Ishikawa (cell line): ENCODE results near the gene TLE1.

Experiments
- CEBPB ChIP-seq: IDR thresholded peaks from 2 replicates; pipeline ENCODE4 v1.6.1; 2012
- CREB1 ChIP-seq: IDR thresholded peaks from 2 replicates; pipeline ENCODE4 v1.6.1; 2012; ENCODE audit warnings: low read depth
- EGR1 ChIP-seq: IDR thresholded peaks from 2 replicates; pipeline ENCODE4 v1.6.1; 2012
- EP300 ChIP-seq: IDR thresholded peaks from 2 replicates; pipeline ENCODE4 v1.6.1; 2012; ENCODE audit warnings: borderline replicate concordance
- FOXM1 ChIP-seq: IDR thresholded peaks from 2 replicates; pipeline ENCODE4 v1.6.1; 2012; ENCODE audit warnings: low read depth, borderline replicate concordance
- NFIC ChIP-seq: IDR thresholded peaks from 2 replicates; pipeline ENCODE4 v1.6.1; 2012
- RAD21 ChIP-seq: IDR thresholded peaks from 2 replicates; pipeline ENCODE4 v1.6.1; 2012; ENCODE audit warnings: low read depth
- TAF1 ChIP-seq: IDR thresholded peaks from 2 replicates; pipeline ENCODE4 v1.6.1; 2012; ENCODE audit warnings: low read depth, mild to moderate bottlenecking
- TCF12 ChIP-seq: IDR thresholded peaks from 2 replicates; pipeline ENCODE4 v1.6.1; 2012; ENCODE audit warnings: low read depth
- TEAD4 ChIP-seq: IDR thresholded peaks from 2 replicates; pipeline ENCODE4 v1.6.1; 2012
- YY1 ChIP-seq: IDR thresholded peaks from 2 replicates; pipeline ENCODE4 v1.6.1; 2012; ENCODE audit warnings: low read depth
- ZBTB7A ChIP-seq: IDR thresholded peaks from 2 replicates; pipeline ENCODE4 v1.6.1; 2012; ENCODE audit warnings: low read depth
- TF ChIP-seq, protein P1 (sequence below): IDR thresholded peaks from 2 replicates; pipeline ENCODE4 v1.6.1; 2012
- TF ChIP-seq, protein P2 (sequence below): IDR thresholded peaks from 2 replicates; pipeline ENCODE4 v1.6.1; 2012; ENCODE audit warnings: low read depth, mild to moderate bottlenecking
- TF ChIP-seq, protein P3 (sequence below): IDR thresholded peaks from 2 replicates; pipeline ENCODE4 v1.6.1; 2012

Gene TLE1

DNA sequence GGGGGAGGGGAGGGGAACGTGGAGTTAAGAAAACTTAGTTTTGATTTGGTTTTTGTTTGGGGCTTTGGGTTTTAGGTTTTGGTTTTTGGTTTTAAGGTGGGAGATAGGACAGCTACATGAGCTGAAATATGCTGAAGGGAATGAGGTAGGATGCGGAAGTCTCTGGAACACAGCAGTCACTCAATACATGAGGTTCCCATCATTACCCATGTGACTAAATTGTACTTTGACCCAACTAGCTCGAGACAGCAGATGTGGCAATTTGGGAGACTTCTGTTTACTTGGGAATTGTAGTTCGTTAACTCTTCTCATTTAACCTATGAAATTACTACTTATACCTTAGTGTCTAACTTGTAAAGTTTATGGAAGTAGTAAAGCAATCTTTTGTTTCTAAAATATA is 124.2 kb downstream of the TLE1 start:
- TF ChIP-seq YY1 (no peak), CREB1 (no peak), TAF1 (no peak), TEAD4 (no peak), RAD21 (no peak)
- TF ChIP-seq, protein P1, sequence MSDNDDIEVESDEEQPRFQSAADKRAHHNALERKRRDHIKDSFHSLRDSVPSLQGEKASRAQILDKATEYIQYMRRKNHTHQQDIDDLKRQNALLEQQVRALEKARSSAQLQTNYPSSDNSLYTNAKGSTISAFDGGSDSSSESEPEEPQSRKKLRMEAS = no peak
- TF ChIP-seq, protein P2, sequence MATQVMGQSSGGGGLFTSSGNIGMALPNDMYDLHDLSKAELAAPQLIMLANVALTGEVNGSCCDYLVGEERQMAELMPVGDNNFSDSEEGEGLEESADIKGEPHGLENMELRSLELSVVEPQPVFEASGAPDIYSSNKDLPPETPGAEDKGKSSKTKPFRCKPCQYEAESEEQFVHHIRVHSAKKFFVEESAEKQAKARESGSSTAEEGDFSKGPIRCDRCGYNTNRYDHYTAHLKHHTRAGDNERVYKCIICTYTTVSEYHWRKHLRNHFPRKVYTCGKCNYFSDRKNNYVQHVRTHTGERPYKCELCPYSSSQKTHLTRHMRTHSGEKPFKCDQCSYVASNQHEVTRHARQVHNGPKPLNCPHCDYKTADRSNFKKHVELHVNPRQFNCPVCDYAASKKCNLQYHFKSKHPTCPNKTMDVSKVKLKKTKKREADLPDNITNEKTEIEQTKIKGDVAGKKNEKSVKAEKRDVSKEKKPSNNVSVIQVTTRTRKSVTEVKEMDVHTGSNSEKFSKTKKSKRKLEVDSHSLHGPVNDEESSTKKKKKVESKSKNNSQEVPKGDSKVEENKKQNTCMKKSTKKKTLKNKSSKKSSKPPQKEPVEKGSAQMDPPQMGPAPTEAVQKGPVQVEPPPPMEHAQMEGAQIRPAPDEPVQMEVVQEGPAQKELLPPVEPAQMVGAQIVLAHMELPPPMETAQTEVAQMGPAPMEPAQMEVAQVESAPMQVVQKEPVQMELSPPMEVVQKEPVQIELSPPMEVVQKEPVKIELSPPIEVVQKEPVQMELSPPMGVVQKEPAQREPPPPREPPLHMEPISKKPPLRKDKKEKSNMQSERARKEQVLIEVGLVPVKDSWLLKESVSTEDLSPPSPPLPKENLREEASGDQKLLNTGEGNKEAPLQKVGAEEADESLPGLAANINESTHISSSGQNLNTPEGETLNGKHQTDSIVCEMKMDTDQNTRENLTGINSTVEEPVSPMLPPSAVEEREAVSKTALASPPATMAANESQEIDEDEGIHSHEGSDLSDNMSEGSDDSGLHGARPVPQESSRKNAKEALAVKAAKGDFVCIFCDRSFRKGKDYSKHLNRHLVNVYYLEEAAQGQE = no peak
- TF ChIP-seq, protein P3, sequence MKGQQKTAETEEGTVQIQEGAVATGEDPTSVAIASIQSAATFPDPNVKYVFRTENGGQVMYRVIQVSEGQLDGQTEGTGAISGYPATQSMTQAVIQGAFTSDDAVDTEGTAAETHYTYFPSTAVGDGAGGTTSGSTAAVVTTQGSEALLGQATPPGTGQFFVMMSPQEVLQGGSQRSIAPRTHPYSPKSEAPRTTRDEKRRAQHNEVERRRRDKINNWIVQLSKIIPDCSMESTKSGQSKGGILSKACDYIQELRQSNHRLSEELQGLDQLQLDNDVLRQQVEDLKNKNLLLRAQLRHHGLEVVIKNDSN = no peak

DNA sequence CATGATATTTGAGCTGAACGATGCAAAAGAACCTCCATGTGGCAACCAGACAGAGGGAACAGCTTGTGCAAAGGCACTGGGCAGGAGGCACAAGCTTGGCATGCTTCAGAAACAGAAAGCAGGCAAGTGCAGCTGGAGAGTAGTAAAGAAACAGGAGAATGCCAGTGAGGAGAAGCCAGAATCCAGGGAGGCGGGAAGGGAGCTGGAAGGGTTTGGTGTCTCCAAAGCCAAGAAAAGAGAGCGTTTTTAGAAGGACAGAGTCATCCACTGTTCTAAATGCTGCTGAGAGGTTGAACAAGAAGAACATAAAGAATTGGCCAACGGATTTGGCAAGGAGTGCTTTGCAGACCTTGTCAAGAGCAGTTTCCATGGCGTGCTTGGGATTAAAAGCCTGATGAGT is 124.7 kb downstream of the TLE1 start:
- TF ChIP-seq CEBPB = no peak
- no peak for TF ChIP-seq TAF1
- no peak for TF ChIP-seq TCF12
- TF ChIP-seq EGR1 = no peak
- TF ChIP-seq, protein P2 = no peak
- no peak for TF ChIP-seq YY1
- TF ChIP-seq EP300 = no peak
- no peak for TF ChIP-seq RAD21

DNA sequence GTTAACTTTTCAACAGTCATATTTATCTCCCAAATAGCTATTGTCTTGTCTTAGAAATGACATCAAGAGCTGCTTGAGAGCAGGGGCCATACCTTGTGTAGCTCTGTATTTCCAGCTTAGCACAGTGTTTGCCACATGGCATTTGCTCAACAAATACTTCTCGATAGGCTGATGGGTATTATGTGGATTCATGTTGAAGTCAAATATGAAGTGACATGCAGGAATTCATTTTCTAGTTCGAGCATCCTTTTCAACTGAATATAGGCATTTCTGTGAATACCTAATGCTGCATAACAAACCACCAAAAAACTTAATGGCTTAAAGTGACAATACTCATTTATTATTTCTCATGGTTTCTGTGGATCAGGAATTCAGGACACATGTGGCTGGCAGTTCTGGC is 125.6 kb downstream of the TLE1 start:
- TF ChIP-seq, protein P3 = no peak
- TF ChIP-seq, protein P1 = no peak
- TF ChIP-seq TAF1 (no peak), RAD21 (no peak), EP300 (no peak), ZBTB7A (no peak), TCF12 (no peak), EGR1 (no peak), CREB1 (no peak), NFIC (no peak), TEAD4 (no peak), CEBPB (no peak), YY1 (no peak), FOXM1 (no peak)
- TF ChIP-seq, protein P2 = no peak

DNA sequence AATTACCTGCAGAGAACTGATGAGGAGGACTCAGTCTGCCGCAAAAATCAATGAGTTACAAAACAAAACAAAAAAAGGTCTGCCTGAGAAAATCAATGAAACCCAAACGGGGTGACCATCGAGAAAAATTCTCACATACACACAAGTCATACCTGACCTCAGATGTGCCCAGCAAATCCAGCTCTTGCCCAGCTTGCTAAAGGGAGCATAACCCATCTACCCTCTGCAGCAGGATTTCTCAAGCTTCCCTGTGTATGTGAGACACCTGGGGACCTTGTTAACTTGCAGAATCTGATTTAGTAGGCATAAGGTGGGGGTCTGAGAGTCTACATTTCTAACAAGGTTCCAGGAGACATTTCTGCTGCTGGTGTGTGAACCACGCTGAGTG is 126.3 kb downstream of the TLE1 start:
- TF ChIP-seq TAF1 (no peak), RAD21 (no peak), TEAD4 (no peak), NFIC (no peak), EP300 (no peak), ZBTB7A (no peak), CEBPB (no peak), FOXM1 (no peak), EGR1 (no peak), TCF12 (no peak), YY1 (no peak), CREB1 (no peak)
- TF ChIP-seq, protein P3 = no peak
- TF ChIP-seq, protein P2 = no peak
- TF ChIP-seq, protein P1 = no peak
